ENCODE measurements around the gene MT3.

Gene MT3

DNA sequence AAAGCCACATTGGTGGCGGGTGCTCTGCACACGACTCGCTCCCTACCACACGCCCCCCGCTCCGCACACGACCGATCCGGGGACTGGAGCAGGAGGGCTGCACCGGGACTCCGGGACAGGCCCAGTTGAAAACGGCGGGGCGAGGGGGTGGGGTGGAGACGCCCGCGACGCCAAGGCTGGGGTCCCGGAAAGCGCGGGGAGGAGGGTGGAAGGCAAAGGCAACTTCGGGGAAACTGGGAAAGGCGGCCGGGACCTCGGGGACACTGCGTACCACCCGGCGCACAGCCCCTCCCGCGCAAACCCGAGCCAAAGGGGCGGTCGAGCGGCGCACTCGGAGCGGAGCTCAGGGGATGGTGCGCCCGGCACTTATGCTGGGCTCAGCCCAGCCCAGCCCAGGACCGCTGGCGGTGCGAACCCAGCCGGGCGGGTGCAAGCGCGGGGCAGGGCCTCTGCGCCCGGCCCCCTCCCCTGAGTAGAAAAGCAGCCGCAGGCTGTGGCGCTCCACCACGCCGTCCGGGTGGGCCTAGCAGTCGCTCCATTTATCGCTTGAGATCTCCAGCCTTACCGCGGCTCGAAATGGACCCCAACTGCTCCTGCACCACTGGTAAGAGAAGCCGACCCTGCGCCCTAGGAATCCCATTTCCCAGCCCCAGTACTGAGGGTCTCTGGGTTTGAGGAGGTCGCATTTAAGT, 43.0 kb downstream of the MT3 start, which contains the start of gene MT1M:
TSS of gene MT1M (plus strand) at position 504 of the 692 bp plus-strand sequence. CDS start at position 577, 73 bp downstream.
- DNase-seq = no peak

DNA sequence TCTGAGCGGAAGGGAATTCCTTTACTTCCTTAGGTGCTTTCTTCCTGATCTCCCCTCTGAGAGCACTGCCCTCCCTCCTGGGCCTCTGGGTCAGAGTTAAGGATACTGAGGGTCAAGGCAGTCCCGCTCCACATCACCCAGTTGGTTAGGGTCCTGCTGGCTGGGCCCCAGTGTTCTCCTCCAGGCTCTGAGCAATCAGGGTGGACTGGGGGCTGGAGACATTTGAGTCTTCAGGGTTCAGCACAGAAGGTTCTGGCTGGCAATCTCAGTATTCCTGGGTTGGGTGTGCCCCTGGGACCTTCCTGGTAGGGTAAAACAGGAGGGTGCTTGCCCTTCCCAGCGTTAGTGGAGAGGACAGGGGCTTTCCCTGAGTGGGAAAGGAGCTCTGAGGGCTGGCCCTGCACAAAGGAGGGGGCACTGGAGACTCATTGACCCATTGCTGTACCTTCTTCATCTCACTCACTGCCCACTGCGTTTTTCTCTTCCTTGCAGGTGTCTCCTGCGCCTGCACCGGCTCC, 43.6 kb downstream of the MT3 start:
- no peak for DNase-seq

DNA sequence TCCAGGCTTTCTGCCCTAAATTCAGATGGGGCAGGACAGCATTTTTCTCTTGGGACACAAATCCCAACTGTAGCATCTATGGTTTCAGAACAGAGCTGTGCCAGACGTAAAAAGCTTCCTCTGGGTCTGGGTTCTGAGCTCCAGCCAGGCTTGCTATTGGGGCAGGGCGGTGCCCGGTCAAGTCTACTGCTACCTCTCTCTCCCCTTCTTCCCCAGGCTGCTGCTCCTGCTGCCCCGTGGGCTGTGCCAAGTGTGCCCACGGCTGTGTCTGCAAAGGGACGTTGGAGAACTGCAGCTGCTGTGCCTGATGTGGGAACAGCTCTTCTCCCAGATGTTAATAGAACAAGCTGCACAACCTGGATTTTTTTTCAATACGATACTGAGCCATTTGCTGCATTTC, 44.2 kb downstream of the MT3 start:
- no peak for DNase-seq

DNA sequence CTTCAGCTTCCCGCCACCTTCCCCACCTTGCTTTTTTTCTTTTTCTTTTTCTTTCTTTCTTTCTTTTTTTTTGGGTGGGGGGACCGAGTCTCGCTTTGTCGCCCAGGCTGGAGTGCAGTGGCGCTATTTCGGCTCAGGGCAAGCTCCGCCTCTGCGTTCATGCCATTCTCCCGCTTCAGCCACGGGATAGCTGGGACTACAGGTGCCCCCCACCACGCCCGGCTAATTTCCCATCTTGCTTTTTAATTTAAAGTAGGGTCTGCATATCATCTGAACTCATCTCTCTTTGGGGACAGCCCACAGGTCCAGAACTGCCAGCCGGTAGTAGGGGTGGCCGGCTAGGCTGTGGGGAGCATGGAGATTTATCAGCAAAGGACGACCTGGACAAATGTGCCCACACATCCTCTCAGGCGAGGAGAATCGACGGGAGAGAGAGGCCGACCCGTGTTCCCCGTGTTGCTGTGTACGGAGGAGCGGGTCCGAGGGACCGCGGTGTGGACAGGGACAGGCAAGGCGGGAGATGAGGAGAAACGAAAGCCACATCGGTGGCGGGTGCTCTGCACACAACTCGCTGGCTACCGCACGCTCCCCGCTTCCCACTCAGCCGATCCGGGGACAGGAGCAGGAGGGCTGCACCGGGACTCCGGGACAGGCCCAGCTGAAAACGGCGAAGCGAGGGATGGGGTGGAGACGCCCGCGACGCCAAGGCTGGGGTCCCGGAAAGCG, 45.5 kb downstream of the MT3 start:
- no peak for DNase-seq

DNA sequence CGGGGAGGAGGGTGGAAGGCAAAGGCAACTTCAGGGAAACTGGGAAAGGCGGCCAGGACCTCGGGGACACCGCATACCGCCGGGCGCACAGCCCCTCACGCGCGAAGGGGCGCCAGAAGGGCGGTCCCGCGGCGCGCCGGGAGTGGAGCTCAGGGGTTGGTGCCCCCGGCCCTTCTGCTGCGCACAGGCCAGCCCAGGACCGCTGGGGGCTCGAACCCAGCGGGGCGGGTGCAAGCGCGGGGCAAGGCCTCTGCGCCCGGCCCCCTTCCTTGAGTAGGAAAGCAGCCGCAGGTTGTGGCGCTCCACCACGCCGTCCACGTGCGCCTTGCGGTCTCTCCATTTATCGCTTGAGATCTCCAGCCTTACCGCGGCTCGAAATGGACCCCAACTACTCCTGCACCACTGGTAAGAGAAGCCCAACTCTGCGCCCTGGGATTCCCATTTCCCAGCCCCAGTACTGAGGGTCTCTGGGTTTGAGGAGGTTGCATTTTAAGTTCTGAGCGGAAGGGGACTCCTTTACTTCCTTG, 46.2 kb downstream of the MT3 start:
- DNase-seq = no peak

DNA sequence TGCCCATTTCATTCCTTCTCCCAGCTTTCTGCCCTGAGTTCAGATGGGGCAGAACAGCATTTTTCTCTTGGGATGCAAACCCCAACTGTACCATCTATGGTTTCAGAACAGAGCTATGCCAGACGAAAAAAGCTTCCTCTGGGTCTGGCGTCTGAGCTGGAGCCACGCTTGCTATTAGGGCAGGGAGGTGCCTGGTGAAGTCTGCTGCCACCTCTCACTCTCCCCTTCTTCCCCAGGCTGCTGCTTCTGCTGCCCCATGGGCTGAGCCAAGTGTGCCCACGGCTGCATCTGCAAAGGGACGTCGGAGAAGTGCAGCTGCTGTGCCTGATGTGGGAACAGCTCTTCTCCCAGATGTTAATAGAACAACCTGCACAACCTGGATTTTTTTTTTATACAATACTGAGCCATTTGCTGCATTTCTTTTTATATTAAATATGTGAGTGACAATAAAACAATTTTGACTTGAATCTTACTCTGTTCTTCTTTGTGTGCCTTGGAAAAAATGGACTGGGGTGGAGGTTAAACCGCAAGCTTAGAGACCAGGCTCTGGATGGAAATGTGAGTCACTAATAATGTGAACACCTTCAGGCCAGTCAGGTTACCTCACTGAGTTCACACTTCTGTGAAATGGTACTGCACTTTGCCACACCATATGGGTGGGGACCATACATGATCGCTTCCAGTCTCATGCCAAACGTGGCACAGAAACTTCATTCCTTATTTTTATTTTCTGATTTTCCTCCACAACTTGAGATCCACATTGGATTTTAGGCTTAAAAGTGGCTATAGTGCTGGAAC, 47.5 kb downstream of the MT3 start:
- no peak for DNase-seq

DNA sequence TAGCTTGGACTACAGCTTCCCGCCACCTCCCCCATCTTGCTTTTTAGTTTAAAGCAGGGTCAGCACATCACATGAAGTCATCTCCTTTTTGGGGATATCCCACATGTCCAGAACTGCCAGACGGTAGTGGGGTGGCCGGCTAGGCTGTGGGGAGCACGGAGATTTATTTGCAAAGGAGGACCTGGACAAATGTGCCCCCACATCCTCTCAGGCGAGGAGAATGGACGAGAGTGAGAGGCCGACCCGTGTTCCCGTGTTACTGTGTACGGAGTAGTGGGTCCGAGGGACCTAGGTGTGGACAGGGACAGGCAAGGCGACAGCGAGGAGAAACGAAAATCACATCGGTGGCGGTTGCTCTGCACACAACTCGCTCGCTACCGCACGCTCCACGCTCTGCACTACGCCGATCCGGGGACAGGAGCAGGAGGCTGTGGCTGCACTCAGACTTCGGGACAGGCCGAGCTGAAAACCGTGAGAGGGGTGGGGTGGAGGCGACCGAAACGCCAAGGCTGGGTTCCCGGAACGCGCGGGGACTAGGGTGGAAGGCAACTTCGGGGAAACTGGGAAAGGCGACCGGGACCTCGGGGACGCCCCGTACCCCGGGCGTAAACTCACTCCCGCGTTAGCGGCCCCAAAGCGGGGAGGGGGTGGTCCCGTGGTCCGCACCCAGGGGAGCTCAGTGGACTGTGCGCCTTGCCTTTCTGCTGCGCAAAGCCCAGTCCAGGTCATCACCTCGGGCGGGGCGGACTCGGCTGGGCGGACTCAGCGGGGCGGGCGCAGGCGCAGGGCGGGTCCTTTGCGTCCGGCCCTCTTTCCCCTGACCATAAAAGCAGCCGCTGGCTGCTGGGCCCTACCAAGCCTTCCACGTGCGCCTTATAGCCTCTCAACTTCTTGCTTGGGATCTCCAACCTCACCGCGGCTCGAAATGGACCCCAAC, 48.8 kb downstream of the MT3 start, which contains the start of gene MT1A:
TSS of gene MT1A (plus strand) at position 853 of the 937 bp plus-strand sequence. CDS start at position 926, 73 bp downstream.
- no peak for DNase-seq

DNA sequence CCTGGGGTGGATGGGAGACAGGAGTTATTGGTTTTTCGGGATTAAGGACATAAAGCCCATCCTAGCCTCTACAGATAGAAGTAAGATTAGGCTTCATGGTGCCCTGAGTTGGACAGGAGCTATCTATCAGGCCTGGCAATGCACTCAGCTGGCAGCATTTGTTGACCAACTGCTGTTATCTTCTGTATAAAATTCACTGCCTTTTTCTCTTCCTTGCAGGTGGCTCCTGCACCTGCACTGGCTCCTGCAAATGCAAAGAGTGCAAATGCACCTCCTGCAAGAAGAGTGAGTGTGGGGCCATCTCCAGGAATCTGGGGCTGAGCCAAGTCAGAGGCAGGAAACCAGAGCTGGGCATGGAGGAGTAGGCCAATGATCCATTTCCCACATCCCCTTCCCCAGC, 49.7 kb downstream of the MT3 start:
- DNase-seq = no peak

DNA sequence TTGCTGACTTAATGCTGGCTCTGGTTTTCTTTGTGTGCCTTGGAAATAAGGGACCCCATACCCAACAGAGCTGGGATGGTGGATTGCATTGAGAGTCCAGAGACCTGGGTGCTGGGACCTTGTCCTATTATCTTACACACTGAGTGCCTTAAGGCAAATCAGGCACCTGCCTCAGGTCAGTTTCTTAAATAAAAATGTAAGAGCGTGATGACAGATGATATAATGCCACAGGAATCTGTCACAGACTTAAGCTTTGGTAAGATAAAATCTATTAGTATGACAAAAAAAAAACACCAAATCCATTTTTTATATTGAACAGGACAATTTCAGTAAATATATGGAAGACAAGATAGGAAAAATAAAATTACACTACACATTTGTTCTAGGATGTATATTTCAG, 50.7 kb downstream of the MT3 start:
- no peak for DNase-seq
